ENCODE measurements around the gene RPL38.

GRCh38 chr17:74244128-74244527 is 40.6 kb downstream of the RPL38 start:
- TF ChIP-seq CTCF (IDR thresholded peaks at IDR 0.05) (no peak), POLR2A (IDR thresholded peaks at IDR 0.05) (no peak)

Data from esophagus squamous epithelium (tissue), 4 donors.